Inferior parietal cortex (tissue), 1 donor: ENCODE data around the gene TBC1D20.
"Not testable (repeated sequence)": the region's sequence is repeated elsewhere in the genome, so short reads cannot be mapped to it uniquely, and the experiment has no call there.

ENCODE experiments used
- DNase-seq: peaks from one replicate; pipeline ENCODE4 v3.0.0-alpha.2; 2016; ENCODE audit errors: extremely low spot score

TBC1D20 gene, protein sequence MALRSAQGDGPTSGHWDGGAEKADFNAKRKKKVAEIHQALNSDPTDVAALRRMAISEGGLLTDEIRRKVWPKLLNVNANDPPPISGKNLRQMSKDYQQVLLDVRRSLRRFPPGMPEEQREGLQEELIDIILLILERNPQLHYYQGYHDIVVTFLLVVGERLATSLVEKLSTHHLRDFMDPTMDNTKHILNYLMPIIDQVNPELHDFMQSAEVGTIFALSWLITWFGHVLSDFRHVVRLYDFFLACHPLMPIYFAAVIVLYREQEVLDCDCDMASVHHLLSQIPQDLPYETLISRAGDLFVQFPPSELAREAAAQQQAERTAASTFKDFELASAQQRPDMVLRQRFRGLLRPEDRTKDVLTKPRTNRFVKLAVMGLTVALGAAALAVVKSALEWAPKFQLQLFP

DNA sequence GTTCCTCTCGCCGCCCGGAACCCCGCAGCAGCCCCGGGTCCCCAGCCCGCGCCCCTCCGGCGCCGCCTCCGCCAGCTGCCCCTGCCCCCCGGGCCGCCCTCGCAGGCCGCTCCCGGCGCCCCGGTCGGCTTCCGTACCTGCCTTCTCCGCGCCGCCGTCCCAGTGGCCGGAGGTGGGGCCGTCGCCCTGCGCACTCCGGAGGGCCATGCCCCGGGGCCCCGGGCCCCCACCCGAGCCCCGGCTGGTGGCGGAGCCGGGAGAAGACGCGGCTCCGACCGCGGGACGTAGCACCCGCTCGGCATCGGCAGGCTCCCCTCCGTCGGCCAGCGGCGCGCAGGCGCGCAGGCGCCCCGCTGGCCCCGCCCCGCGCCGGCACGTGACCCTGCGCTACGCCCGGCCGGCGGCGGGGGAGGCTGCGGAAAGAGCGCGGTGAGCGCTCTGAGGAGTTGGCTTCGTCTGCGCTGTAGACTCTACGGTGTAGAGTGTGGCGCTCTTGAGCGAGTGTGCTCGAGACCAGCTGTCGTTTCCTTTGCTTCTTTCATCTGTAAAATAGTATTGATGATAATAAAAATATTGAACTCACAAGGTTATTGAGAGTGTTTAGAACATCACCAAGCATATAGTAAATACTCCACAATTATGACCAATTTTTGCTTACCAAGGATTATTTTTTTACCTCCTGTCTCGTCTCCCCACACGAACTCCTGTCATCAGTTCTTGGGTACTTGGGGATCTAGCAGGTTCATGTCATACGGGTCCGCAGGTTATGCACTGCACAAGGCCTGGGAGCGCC, at the start of gene TBC1D20:
Gene TBC1D20 (minus strand): TSS at position 335 of the 793 bp plus-strand sequence. CDS start 128 bp downstream, at position 207.
- DNase-seq, result peak; percentile 86

DNA sequence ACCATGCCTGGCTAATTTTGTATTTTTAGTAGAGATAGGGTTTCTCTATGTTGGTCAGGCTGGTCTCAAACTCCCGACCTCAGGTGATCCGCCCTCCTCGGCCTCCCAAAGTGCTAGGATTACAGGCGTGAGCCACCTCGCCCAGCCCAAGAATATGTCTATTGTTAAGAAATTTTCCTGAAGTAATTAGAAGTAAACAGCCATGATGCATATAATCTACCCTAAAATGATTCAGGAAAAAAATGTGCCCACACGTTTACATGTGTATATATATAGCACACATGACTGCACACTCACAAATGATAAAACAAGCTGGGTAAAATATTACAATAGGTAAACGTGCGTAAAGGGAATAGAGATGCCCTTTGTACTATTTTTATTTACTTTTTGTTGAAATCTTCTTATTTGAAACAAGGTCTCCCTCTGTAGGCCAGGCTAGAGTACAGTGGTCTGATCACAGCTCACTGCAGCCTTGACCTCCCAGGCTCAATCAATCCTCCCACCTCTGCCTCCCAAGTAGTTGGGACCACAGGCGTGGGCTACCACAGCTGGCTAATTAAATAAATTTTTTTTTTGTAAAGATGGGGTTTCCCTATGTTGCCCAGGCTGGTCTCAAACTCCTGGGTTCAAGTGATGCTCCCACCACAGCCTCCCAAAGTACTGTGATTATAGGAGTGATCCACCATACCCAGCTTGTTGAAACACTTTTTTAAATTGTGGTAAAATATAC, 48.2 kb upstream of the TBC1D20 start:
- not testable (repeated sequence) for DNase-seq

DNA sequence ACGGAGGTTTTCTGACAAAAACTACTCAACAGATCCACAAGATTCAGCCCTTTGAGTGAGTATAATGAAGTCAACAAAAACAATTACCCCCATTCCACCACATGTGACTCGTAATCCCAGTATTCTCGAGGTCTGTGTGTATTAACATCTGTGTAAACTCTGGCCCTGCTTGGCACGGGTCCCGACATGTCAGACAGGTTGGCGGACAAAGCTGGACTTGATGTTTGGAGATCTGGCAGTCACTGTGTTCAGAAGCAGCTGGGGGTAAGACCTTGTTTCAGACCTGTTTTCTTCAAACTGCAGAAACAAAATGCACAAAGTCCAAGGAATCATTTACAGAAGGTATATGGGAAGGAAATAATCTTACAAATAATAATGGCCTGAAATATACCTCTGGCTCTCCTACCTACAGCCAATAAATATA, 46.0 kb upstream of the TBC1D20 start:
- not testable (repeated sequence) for DNase-seq

DNA sequence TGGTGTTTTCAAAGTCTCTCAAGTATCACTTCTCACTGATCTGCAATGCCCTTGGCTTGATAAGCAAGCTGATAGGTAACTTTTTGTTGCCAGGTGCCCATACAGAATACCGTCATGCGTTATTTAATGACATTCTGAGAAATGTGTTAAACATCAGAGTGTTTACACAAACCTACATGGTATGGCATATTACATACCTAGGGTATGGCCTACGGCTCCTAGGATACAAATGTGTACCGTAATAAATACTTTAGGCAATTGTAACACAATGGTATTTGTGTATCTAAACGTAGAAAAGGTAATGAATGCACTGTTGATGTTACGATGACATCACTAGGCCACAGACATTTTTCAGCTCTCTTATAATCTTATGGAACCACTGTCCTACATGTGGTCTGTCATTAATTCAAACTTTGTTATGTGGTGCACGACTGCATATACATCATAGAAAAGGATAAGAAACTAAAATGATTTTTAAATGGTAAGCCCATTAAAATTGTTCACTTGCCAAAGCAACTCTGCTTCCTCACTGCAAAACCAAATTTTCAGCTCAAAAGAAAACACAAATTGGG, 45.5 kb upstream of the TBC1D20 start:
- no peak for DNase-seq

DNA sequence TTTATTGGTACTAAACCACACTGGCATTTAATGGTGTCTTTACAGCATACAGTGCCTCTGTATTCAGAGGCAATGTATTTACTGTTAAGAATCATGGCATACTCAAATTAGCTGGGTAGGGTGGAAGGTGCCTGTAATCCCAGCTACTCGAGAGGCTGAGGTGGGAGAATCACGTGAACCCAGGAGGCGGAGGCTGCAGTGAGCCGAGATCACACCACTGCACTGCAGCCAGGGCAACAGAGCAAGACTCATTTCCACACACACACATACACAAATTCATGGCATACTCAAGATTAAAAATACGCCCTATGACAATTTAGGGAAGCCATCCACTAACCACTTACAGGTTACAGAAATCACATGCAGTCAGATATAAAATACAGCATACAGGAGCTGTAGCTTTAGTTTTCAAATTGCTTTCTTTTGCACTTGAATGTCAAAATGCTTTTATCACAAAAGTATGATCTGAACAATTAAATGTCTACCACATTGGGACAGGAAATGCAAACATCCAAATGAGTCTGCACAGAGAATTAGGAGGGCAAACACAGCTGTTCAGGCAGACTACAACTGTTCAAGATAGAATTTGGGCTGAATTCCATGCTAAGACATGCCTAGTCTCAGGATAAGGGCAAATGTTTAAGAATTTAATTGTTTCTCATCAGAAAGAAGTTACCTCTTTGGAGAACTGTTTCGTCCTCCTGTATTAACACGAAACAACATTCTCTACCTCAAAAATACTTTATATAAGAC, 44.8 kb upstream of the TBC1D20 start:
- no peak for DNase-seq

DNA sequence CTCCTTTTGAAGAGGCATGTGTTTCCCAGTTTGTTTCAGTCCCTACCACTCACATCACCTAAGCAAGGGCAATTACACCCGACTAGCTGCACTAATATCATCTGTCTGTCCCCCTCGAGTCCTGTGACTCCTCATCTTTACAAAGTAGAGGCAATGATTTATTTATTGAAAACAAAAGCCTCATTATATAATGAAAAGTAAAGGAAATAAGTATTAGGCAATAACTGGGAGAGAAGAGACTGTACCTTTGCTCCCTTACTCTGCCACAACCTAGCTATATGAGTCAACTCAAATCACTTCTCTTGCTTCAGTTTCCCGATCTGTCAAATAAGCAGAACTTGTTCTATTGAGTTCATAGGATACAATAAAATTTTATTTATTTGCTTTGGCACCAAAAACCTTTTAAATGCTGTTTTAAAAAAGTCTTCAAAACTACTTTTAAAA, 42.3 kb upstream of the TBC1D20 start:
- DNase-seq, result no peak

DNA sequence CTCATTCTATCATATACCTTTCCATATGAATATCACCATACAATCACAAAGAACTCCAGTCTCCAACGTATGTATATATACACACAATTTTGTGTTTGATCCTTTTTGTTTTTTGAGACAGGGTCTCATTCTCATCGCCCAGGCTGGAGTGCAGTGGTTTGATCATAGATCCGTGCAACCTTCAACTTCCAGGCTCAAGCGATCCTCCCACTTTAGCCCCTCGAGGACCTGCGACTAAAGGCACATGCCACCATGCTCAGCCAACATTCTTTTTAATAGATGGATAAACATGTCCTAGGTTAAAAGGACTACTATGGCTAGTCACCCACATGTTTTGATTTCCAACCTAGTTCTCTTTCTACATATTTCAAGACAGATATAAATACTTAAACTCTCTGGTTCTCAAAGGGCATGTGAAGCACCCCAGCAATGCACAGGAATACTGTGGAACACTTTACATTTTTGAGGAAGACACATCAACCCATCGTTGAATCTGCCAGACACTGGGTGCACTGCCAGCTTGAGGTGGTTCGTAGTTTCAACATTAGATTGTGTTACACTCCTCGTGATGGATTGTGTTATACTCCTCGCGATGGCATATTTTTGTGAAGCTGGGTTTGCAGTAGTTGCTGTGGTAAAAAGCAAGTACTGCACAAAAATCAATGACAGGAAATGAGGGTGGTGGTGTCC, 40.9 kb upstream of the TBC1D20 start:
- no peak for DNase-seq

DNA sequence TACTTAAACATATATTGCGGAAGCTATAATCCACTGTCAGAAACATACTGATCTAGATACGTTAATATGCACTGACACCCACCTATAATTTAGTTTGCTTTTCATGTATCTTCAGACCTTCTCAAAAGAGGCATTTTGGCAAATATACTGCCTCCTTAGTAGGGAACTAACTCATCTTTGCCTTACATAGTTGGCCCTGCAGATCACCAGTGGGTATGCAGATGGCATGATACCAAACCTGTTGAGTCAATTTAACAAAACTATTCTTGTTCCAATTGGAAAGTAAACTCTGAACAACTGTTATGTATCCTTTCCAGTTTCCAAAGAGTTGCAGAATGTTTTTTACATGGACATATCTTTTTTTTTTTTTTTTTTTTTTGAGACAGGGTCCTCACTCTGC, 35.6 kb upstream of the TBC1D20 start:
- DNase-seq, result no peak

DNA sequence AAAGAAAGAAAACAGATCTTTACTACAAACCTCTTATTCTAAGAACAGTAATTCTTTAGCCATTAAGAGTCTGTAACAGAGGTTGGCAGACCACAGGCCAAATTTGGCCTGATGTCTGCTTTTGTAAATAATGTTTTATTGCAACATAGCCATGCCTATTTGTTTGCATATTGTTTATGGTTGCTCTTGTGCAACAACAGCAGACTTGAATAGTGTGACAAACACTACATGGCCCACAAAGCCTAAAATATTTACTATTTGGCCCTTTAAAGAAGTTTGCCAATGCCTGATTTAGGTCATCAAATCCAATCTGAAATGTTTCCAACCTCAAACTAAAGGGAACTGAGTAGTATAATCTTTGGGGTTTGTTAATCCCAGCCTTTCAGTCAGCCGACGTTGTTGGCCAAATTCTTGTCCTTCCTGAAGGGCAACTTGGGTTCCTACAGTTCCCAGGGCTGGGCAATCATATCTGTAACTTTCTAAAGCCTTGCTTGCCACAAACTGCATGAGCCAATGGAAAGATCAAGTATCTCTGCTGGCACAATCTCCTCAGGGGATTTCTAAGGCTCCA, 33.9 kb upstream of the TBC1D20 start:
- no peak for DNase-seq

DNA sequence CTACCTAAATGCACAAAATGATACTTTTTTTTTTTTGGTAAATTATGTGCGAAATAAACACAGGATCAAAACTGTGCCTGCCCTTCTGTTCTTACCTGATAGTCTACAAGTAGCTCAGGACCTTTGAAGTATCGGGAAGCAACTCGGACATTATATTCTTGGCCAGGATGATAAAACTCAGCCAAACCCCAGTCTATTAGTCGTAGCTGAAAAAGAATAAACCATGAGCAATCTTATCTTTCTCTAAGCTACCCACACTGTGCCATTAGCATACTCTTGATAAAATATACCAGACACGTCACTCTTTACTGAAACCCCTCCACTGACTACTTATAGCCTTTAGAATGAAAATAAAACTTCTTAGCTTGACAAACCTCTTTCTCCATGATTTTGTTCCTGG, 29.8 kb upstream of the TBC1D20 start:
- no peak for DNase-seq

DNA sequence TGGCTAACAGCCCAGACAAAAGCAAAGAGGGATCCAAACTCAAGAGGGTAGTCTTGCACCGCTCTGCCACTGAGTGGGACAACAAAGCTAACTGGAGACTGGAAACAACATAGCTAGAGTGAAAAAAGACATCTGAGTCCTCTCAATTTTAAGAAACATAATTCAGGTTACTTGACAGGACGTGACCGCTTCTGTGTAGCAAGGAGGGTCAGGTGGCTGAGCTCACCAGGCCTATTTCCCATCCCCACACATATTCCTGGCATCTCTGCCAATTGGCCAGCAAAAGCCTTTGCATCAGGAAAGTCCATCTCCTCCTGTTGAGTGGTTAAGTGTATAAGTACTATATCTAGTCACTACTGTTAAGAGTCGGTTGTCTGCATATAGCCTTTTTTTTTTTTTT, 25.3 kb upstream of the TBC1D20 start:
- DNase-seq, result no peak

DNA sequence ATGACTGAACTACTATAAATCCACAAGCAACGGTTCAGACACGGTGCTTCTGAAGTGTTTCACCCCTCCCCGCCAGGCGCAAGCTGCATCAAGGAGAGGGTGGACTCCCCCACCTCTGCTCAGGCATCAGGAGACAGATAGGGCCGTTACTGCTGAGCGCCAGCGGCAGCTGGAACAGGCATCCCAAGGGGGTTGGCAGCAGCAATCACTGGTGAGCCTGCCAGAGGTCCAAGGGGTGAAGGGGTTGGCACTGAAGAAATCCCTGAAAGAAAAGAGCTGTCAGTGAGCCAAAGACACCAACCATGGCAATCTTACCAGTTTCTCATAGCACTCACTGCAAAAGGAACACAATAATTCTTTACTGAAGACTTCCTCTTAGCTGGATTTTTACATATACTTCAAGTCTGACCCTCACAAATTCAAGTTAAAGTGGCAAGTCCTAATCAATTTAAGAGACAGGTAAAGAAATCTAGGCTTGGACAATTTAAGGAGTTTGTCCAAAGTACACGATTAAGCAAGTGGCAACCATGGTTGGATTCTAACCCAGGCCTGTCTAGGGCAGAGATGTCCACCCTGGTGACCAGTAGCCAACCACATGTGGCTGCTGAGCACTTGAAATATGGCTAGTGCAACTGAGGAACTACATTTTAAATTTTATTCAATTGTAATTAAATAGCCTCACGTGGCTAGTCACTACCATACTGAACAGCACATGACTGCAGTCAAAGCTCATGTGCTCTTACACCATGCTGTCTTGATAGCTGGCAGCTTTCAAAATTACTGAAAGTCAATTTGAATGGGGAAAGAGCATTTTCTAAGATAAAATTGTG, 21.7 kb upstream of the TBC1D20 start:
- no peak for DNase-seq

DNA sequence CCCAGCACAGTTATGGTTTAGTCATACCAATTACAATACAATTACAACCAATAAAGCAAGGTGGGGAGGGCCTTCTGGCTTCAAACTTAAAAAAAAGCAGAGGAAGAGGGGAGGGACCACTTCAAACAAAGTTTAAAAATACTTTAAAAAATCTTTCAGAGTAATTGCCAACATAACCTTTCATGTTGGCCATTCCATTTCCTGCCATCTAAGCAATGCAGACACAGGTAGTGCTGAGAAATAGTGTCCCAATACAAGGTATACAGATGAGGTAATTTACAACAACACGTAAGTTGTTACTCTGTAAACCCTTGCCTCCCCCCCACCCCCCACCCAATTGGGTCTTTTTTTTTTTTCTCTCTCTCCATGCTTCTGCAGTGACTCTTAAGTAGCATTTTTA, 18.8 kb upstream of the TBC1D20 start:
- no peak for DNase-seq

DNA sequence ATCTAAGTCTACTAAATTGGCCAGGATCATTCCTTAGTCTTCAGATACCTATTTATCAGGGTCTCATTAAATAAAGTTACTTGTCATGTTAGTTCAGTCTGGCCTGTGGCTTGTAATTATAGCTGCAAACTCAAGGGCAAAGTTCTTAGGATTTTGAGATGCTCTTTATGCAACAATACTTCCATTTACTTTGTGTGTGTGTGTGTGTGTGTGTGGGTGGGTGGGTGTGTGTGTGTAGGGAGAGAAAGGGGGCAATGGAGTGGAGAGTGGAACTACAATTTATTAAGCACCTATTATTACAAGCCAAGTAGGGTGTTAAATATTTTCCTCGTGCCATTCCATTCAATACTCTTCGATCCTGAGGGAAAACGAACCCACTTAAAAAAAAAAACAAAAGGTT, 17.7 kb upstream of the TBC1D20 start:
- no peak for DNase-seq

DNA sequence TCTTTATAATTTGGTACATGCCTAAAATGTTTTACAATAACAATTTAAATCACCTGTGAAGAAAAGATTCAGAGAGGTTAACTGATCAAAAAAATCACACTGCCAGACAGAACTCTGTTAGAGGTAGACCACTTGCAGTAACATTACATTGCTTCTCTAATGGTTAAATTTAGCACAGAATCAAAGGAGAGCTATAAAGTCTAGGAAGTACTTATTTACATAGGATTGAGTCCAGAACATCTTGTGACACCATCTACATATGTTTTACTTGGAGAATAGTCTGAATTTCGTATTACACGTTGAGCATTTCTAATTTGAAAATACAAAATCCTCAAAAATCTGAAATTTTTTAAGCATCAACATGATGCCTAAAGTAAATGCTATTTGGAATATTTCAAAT, 17.2 kb upstream of the TBC1D20 start:
- no peak for DNase-seq

DNA sequence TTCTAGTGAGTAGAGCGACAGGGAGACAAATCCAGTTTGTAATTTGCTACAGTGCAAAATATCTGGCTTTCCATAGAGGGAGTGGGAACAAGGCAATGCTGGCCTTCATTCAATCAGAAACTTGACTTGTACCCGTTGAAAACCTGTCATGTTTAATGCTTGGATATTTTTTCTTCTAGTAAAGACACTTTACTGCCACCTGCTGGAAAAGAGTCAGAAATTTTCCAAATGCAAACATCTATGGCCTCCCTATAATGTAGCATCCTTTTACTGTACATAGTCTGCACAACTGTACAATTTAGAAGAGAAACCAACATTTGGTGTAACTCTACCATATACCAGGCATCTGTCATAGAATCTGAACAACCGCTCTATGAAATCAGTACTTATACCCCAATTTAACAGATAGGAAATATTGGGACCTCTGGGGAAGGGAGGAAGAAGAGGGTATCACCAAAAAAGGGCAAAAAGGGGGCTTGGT, 16.7 kb upstream of the TBC1D20 start:
- peak; percentile 82 for DNase-seq

DNA sequence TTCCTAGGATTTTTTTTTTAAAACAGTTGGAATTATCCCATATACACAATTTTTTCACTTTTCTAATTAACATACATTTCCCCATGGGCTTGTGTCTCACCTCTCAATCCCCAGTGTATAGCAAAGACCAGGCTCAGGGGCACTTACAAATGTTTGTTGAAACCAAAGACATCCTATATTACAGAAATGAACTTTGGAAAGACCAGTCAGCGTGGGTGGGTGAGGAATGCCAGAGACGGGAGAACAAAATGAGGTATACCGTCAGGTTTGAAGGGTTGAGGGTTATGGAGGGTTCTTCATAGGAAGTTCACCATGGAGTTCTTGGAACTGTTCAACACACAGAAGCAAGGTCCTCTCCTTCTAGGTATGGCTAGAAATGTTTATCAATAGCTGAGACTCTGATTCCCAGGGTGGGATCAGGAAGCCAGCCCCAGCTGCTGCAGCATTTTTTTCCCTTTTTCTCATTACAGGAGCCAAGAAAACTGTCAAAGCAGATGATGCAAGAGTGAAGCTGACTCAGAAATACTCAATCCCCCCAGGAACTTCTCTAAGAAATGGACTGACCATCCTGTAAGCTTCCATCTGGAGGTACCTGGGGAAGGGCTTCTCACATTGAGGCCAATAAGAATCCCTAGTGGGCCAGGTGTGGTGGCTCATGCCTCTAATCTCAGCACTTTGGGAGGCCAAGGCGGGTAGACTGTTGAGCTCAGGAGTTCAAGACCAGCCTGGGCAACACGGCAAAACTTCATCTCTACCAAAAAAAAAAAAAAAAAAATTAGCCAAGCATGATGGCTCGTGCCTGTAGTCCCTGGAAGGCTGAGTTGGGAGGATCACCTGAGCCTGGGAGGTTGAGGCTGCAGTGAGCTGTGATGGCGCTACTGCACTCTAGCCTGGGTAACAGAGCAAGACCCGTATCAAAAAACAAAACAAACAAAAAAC, 15.9 kb upstream of the TBC1D20 start:
- DNase-seq, result no peak
